Measurements from ENCODE around the gene MAGEC1. TPM values are rescaled to one million over a fixed set of nuclear protein-coding genes. Genes with fewer than 3 reads are reported as not detected.

MAGEC1 gene
- total and polyA plus RNA-seq, 12 donors = not detected

GRCh38 chrX:141947350-141947749, 43.7 kb downstream of the MAGEC1 start:
- 74 to 93% (median 84%) methylated on average over 2 to 3 of the region's 3 CpGs for WGBS, 4 donors
- H3K36me3 ChIP-seq (replicated peaks in 1 of 2) = no peaks in the 10 kb centered on the region
- H3K27me3 ChIP-seq = no peaks in the 10 kb centered on the region
- TF ChIP-seq POLR2A (IDR thresholded peaks at IDR 0.05) = no peak
- intact Hi-C loops (cut with DNase I) = no loop called here
- no peak for DNase-seq
- no peak overlapping the region for H3K4me3 ChIP-seq
- no peaks in the 10 kb centered on the region for H3K4me1 ChIP-seq (replicated peaks in 1 of 2)
- no peak overlapping the region for H3K27ac ChIP-seq
- H3K9me3 ChIP-seq (replicated peaks in 1 of 3) = no peaks in the 10 kb centered on the region

- DNase-seq = no peak
- H3K36me3 ChIP-seq (replicated peaks in 1 of 2) = no peaks in the 10 kb centered on the region
- H3K4me3 ChIP-seq = no peak overlapping the region
- no peaks in the 10 kb centered on the region for H3K27me3 ChIP-seq
- intact Hi-C loops (cut with DNase I) = no loop called here
- H3K9me3 ChIP-seq (replicated peaks in 1 of 3) = no peaks in the 10 kb centered on the region
- WGBS, 4 donors = 67 to 80% (median 80%) methylated on average over 3 to 5 of the region's 5 CpGs; no CpG with 5 or more reads in 1 of the 4 donors
- TF ChIP-seq POLR2A (IDR thresholded peaks at IDR 0.05) (no peak), CTCF (IDR thresholded peaks at IDR 0.05) (no peak)
- H3K27ac ChIP-seq = no peak overlapping the region
- no peaks in the 10 kb centered on the region for H3K4me1 ChIP-seq (replicated peaks in 1 of 2)
Measured at GRCh38 chrX:141952603-141953002, 48.9 kb downstream of the MAGEC1 start.

GRCh38 chrX:141958675-141959074, 55.0 kb downstream of the MAGEC1 start:
- TF ChIP-seq POLR2A (IDR thresholded peaks at IDR 0.05) (no peak), CTCF (IDR thresholded peaks at IDR 0.05) (no peak)
- no peak overlapping the region for H3K27ac ChIP-seq
- intact Hi-C loops (cut with DNase I) = no loop called here
- no peaks in the 10 kb centered on the region for H3K36me3 ChIP-seq (replicated peaks in 1 of 2)
- 51 to 66% (median 57%) methylated on average over 2 of the region's 2 CpGs for WGBS, 4 donors
- no peak for DNase-seq
- no peaks in the 10 kb centered on the region for H3K27me3 ChIP-seq
- H3K4me3 ChIP-seq = no peak overlapping the region
- H3K9me3 ChIP-seq (replicated peaks in 1 of 3) = no peaks in the 10 kb centered on the region
- no peaks in the 10 kb centered on the region for H3K4me1 ChIP-seq (replicated peaks in 1 of 2)

Other genes starting within 250 kb of the MAGEC1 start
- not detected for gene SPANXD, start 205.2 kb upstream of the MAGEC1 start, total RNA-seq
- gene SPANXD, start 205.2 kb upstream of the MAGEC1 start, polyA plus RNA-seq = not detected
- not detected for gene MAGEC3, start 65.6 kb upstream of the MAGEC1 start, total RNA-seq
- gene MAGEC3, start 65.6 kb upstream of the MAGEC1 start, polyA plus RNA-seq = under 1 TPM in 2 of 3 donors, not detected in 1; 0.13 to 0.48 TPM

All from adrenal gland (tissue), 12 donors.